Ovary (tissue), 3 donors: ENCODE measurements around the gene PFKP.

ENCODE experiments used
- EP300 ChIP-seq: sonication (generic); formaldehyde crosslinking; IDR thresholded peaks from one replicate; pipeline ENCODE4 v1.6.1; 2017; ENCODE audit warnings: antibody characterized with exemption
- POLR2A ChIP-seq: fragments of 450-650 bp; IDR thresholded peaks from one replicate; pipeline ENCODE4 v1.6.1; 2017; ENCODE audit warnings: antibody characterized with exemption, mild to moderate bottlenecking, moderate library complexity
- TF ChIP-seq, protein P1 (sequence below), 3 donors: fragments of 450-650 bp in 2 of 3; fragments of 200-600 bp in 1 of 3; IDR thresholded peaks; one replicate each; pipeline versions ENCODE4 v1.5.1 to v1.8.0; 2016 to 2022; ENCODE audit warnings: antibody characterized with exemption in 3 of 3, mild to moderate bottlenecking in 1 of 3
- donor health status: DM: no; HTN: no; CAD: no.

DNA sequence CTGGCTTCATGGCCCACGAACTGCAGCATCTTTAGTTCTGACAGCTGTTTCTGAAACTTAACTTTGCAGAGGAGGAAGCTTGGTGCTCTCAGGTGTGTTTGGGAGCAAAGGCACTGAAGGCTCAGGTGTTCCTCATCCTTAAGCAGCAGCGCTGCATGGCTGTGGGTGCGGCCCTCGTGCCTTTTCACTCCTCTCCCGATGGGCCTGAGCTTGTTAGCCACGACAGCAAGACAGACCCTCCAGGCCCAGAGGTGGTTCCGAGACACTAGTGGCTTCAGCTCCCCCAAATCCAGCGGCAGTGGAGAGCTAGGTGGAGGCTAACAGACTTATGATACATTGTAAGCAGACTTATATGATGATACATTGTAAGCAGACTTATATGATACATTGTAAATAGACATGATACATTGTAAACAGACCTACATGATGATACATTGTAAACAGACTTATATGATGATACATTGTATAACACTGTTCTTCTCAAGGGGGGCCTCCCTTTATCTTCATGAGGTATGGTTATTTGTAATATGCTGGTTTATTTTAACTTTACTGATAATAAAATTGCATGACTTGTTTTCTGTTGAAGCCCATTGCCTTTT lies 14.1 kb downstream of the PFKP start:
- TF ChIP-seq, protein P1, sequence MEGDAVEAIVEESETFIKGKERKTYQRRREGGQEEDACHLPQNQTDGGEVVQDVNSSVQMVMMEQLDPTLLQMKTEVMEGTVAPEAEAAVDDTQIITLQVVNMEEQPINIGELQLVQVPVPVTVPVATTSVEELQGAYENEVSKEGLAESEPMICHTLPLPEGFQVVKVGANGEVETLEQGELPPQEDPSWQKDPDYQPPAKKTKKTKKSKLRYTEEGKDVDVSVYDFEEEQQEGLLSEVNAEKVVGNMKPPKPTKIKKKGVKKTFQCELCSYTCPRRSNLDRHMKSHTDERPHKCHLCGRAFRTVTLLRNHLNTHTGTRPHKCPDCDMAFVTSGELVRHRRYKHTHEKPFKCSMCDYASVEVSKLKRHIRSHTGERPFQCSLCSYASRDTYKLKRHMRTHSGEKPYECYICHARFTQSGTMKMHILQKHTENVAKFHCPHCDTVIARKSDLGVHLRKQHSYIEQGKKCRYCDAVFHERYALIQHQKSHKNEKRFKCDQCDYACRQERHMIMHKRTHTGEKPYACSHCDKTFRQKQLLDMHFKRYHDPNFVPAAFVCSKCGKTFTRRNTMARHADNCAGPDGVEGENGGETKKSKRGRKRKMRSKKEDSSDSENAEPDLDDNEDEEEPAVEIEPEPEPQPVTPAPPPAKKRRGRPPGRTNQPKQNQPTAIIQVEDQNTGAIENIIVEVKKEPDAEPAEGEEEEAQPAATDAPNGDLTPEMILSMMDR (IDR thresholded peaks at IDR 0.05) = no peak
- TF ChIP-seq EP300 (no peak), POLR2A (no peak)
